Measurements from ENCODE around the gene DRICH1.
"Not testable (repeated sequence)": the region's sequence is repeated elsewhere in the genome, so short reads cannot be mapped to it uniquely, and the experiment has no call there.

The DRICH1 gene

DNA sequence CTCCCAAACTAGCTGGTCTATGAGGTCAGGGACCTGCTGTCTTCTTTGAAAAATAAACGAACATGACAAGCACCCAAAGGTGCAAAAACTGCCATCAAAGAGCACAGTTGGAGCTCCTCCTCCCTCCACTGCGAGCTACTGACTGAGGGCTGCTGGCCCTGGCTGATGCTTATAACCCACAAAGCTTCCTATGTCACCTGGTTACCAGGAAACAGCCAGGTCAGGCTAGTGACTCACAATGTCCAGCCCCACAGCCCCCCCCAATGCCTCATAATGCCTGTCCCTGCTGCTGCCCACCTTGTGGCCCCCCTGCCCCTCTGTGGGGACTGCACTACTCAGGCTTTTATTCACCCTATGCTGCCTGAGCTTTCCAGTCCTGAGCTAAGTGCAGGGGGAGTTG is at the start of gene DRICH1:
Gene DRICH1 (minus strand): TSS at position 144 of the 400 bp plus-strand sequence. CDS start 298 bp downstream, outside the sequence.
- DNase-seq (ENCODE audit: low read depth): no peak

GRCh38 chr22:23681026-23681809 is 49.1 kb upstream of the DRICH1 start:
- DNase-seq (ENCODE audit: low read depth): no peak

GRCh38 chr22:23678133-23678532 is 46.0 kb upstream of the DRICH1 start:
- no peak for DNase-seq (ENCODE audit: low read depth)

DNA sequence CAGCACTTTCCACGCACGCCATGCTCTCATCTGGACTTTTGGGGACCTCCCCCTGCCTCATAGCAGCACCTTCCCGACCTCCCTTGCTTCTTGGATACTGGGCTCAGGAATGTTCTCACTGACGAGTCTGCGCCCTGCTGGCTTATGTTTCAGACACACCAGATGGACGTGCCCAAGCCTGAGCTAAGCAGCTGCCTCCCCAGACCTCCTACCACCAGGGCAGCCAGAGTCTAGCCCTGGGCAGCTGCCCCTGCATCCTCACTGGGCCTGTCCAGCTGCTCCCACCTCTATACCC is 45.5 kb upstream of the DRICH1 start:
- DNase-seq (ENCODE audit: low read depth): no peak

- DNase-seq (ENCODE audit: low read depth): not testable (repeated sequence)
Observed at GRCh38 chr22:23676841-23677700, 45.0 kb upstream of the DRICH1 start.

DNA sequence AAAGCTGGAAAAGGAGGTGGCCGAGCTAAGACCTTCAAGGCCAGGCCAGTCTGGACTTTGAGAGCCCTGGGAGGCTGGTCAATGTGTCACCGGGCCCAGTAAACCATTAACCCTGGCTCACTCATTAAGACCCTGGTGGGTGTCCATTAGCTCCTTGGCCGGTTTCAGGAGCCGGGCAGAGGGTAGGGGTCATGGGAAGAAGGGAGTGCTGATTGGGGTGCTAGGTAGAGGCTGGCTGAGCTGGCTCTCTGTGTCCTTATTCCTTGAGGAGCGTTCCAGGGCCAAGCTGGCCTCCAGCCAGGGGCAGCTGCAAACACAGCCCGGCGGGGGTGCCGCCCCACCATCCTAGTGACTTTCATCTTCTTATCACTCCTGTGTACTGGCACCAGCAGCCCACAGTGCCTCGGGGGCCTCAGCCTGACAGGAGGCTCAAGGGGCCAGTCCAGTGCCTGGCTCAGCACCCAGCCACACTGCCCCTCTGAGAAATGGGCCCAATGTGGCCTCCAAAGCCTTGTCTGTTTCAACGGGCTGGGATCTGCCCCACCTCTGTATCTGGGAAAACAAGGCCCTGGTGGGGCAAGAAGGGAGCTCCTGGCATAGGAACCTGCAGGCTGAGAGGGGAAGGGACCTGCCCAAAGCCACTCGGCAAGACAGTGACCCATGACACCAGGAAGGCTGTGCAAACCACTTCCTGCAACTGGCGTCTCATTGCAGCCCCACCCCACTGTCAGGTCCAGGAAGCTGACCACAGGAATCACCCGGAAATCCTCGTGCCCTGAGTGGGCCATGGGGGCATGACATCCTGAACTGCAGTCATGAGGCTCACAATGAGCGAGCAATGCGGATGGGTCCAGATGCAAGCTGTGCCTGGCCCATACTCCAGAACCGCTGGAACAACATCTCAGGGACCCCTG is 43.6 kb upstream of the DRICH1 start:
- no peak for DNase-seq (ENCODE audit: low read depth)

DNA sequence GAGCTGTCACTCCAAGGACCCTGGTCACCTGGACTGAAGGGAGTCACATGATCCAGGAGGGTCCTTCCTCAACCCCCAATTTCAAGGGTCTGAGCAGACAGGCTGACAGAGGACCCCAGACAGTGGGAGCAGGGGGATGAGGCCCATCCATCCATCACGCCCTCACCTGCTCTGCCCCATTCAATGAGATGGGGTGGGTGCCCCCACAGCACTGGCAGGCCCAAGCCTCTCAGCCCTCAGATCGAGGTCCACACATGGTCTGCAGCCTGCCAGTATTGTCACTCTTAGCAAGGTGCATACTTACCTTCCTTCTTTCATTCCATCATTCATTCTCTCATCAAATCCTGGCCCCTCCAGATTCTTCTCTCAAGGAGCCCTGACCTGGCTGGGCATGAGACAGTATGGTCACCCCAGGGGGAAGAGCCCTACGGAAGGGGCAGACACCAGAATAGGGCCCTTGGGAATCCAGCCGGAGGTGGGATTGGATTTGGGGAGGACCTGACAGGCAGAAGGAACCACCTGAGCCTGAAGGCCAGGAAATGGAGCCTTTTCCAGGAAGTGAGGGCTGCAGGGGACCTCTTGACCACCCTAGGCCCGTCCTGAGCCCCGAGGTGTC is 42.9 kb upstream of the DRICH1 start:
- not testable (repeated sequence) for DNase-seq (ENCODE audit: low read depth)

DNA sequence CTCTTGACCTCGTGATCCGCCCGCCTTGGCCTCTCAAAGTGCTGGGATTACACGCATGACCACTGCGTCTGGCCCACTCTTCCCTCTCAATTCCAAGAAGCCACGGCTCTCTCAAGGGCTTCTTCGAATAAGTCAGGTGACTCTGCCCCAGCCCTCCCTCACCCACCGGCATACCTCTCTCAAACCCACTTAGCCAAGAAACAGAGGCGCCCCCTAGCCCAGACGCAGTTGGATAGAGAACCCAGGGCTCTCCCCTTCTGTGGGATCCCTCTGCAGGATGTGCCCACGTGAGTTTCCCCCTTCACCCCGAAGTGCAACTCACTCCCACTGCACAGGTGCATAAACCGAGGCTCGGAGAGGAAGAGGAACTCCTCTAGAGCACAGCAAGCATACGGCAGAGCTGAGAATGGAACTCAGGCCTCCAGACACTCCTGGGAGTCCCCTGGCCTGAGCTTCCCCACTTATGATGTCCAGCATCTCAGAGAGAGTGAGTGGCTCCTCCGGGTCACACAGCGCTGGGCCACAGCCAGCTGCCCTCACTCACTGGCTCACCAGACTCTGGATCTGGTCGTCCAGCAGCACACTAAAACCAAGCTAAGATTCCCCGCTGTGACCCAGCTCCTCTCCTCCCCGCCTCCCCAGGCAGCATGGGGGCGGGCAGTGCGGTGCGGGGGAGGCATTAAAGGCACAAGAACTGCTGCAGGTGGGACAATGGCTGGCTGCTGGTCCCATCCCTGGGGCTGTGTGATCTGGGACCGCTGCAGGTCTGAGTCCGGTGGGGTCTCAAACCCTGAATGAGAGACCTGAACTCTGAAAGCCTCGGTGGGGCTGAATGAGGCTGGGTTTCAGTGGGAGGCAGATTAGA is 41.9 kb upstream of the DRICH1 start:
- DNase-seq (ENCODE audit: low read depth): no peak

GRCh38 chr22:23673050-23673620 is 41.0 kb upstream of the DRICH1 start:
- no peak for DNase-seq (ENCODE audit: low read depth)

DNA sequence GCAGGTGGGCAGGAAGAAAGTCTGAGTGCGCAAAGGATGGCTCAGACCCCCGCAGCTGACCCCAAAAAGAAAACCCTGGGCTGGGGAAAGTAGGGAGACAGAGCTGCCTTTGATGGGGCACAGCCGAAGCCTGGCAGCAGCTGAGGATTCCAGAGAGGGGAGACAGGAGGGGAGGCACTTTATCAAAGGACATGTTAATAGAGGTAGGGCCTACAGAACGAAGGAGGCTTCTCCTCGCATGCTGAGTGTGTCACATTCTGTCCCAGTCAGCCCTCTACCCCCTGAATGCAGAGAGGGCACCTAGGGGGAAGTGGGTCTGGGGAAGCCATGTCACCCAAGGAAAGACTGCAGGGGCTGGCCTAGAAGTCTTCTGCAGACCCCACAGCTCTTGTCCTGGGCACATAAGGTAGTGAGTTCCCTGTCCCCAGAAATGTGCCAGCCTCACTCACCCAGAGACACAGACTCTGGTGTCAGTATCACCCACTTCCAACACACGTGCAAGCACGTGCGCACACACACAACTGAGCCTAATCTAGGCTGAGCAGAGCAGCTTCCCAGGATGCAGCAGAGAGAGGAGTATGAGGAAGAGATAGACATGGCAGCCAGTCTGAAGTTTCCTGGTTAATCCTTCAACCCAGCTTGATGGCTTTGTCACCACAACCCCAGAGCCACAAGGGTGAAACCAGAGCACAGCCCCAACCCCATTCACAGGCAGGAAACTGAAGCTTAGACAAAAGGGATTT is 40.4 kb upstream of the DRICH1 start:
- DNase-seq (ENCODE audit: low read depth): not testable (repeated sequence)

- not testable (repeated sequence) for DNase-seq (ENCODE audit: low read depth)
Observed at GRCh38 chr22:23671387-23671786, 39.3 kb upstream of the DRICH1 start.

DNA sequence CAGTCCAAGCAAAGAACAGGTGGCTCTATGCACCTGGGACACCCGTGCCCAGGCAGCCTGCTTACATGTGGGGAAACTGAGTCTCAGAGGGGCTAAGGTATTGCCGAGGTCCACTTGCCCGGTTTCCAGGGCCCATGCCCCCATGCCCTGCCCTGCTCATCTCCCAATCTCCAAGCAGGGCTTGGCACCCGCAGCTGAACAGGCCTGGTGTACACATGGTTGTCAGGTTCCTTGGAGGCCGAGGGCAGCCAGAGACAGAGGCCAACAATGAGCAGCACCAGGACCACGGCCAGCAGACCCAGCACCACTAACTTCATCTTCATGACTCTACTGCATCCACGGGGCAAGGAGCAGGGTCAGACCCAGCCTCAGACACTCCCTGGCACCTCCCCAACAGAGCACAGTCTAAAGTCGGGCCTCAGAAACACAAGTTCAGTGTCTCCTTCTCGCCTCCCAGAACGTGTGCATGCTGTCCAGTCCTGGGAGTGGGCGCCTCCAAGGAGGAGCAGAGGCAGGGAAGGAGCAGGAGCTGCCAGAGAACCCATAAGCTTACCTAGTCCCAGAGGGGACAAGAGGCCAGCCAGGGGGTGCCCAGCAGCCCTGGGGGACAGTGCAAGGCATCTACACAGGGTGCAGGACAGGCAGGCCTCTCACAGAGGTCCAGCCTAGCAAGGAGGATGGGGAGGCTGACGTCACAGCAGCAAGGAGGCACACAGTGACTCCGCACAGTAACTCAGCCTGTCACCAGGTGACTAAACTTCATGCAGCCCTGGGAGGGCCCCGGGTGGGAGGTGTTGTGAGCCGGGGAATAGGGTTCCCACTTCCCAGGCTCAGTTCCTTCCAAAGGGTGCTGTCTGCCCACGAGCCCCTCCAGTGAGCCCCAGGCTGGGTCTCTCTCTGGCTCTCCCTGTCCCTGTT is 38.5 kb upstream of the DRICH1 start:
- no peak for DNase-seq (ENCODE audit: low read depth)

- DNase-seq (ENCODE audit: low read depth): not testable (repeated sequence)
Observed at GRCh38 chr22:23660381-23660780, 28.3 kb upstream of the DRICH1 start.

- DNase-seq (ENCODE audit: low read depth): no peak
Observed at GRCh38 chr22:23657727-23658126, 25.6 kb upstream of the DRICH1 start.

DNA sequence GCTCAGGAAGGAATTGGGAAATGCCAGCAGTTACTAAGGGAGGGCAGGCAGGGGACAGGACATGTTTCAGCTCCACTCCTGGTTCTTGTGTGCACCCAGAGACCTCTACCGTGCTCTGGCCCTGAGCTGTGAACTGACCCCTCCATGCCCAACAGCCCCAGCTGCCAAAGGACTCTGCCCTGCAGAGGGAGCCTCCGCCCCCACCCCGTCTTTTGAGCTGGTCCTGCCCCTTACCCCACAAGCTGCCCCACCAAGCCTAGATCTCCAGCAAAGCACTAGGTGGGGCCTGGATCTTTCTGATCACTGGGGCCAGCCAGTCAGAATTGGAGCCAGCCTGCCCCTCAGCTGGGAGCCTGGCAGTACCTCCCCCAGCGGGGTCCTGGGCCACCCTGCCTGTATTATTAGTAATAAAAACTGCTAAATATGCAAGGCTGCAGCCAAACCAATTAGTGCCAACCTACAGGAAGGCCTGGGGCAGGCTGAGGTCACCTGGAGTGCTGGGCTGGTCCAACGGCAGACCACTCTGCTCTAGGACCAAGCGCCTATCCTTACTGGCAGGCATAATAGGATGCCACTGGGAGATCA is 23.9 kb upstream of the DRICH1 start:
- no peak for DNase-seq (ENCODE audit: low read depth)

DNA sequence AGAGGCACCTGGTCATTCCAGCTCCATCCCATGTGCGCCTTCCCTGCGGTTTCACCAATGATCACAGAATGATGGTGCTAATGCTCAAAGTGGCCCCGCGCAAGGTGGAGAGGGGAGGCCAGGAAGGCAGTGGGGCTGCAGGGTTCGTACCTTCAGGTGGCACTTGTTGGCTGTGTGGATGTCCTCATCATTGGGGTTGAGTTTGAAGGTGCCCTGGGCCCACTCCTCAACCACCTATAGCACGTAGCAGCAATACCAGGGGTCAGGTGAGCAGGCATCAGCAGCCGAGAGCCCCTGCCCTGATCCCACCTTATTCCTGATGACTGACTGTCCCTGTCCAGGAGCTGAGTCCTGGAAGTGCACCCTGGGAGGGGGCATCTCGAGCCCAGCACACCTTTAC is 20.6 kb upstream of the DRICH1 start:
- DNase-seq (ENCODE audit: low read depth): no peak

- no peak for DNase-seq (ENCODE audit: low read depth)
Observed at GRCh38 chr22:23652286-23652685, 20.2 kb upstream of the DRICH1 start.

- DNase-seq (ENCODE audit: low read depth): no peak
Observed at GRCh38 chr22:23651676-23652075, 19.6 kb upstream of the DRICH1 start.

All from activated T-cell treated with anti-CD3 and anti-CD28 coated beads for 1 hour (primary cell).